ENCODE results near the gene SRD5A1.
A peak's percentile ranks its signal among the peaks of the same experiment; 100 is the strongest.

The SRD5A1 gene

GRCh38 chr5:6607559-6607936 lies 25.7 kb upstream of the SRD5A1 start:
- Histone ChIP-seq H3K27ac (replicated peaks; ENCODE audit: low read length) (no peak overlapping the region), H3K14ac (ENCODE audit: low read length) (no peak overlapping the region), H3K4me3 (ENCODE audit: low read length in 2 of 2) (no peak overlapping the region), H3K9me3 (replicated peaks in 1 of 2; ENCODE audit: control insufficient read depth in 2 of 2, insufficient read depth in 1 of 2, low read depth in 1 of 2, low read length in 2 of 2) (no peaks in the 10 kb centered on the region), H2BK12ac (ENCODE audit: low read length) (no peak overlapping the region), H2BK120ac (ENCODE audit: low read depth, low read length) (no peak overlapping the region), H2BK5ac (ENCODE audit: low read length) (no peak overlapping the region), H3K4me2 (ENCODE audit: insufficient read depth, low read length, poor library complexity, severe bottlenecking) (no peak overlapping the region), H3K18ac (ENCODE audit: low read length) (no peak overlapping the region), H2BK15ac (ENCODE audit: low read length) (no peak overlapping the region), H2AFZ (ENCODE audit: low read length) (no peak overlapping the region), H3K79me1 (ENCODE audit: low read depth, low read length) (peaks cover 3% of the 10 kb centered on the region), H3K23ac (ENCODE audit: low read depth, low read length, poor library complexity) (no peak overlapping the region), H4K91ac (ENCODE audit: low read depth, low read length, poor library complexity) (no peak overlapping the region), H4K8ac (ENCODE audit: low read depth, low read length) (no peak overlapping the region), H3K4me1 (ENCODE audit: control insufficient read depth in 2 of 2, insufficient read depth in 1 of 2, low read depth in 1 of 2, low read length in 2 of 2) (no peaks in the 10 kb centered on the region), H3K36me3 (replicated peaks in 1 of 2; ENCODE audit: control insufficient read depth in 2 of 2, insufficient read depth in 2 of 2, low read length in 2 of 2) (peaks cover 49 to 97% of the 10 kb centered on the region in 2 donors), H3K4ac (ENCODE audit: low read length) (no peak overlapping the region), H3K27me3 (ENCODE audit: control insufficient read depth in 3 of 3, insufficient read depth in 3 of 3, low read depth in 1 of 3, low read length in 3 of 3) (no peaks in the 10 kb centered on the region), H3K9ac (ENCODE audit: low read depth, low read length, poor library complexity) (no peak overlapping the region), H2AK5ac (ENCODE audit: low read depth, low read length) (no peak overlapping the region)
- DNase-seq (ENCODE audit: low spot score) = no peak
- no CpG with 5 or more reads among the region's 5 CpGs for WGBS, 2 donors (ENCODE audit: extremely low coverage in 2 of 2, insufficient read length in 2 of 2, insufficient replicate concordance in 1 of 2)

- no CpG with 5 or more reads among the region's 3 CpGs for whole genome bisulfite sequencing, 2 donors (ENCODE audit: extremely low coverage in 2 of 2, insufficient read length in 2 of 2, insufficient replicate concordance in 1 of 2)
- no peak overlapping the region for H3K4me2 ChIP-seq (ENCODE audit: insufficient read depth, low read length, poor library complexity, severe bottlenecking)
These were observed 25.2 kb upstream of the SRD5A1 start for GRCh38 chr5:6608016-6608415.

GRCh38 chr5:6611334-6612256 lies 21.6 kb upstream of the SRD5A1 start:
- Histone ChIP-seq H3K4ac (ENCODE audit: low read length) (no peak overlapping the region), H2BK5ac (ENCODE audit: low read length) (no peak overlapping the region), H3K36me3 (replicated peaks in 1 of 2; ENCODE audit: control insufficient read depth in 2 of 2, insufficient read depth in 2 of 2, low read length in 2 of 2) (peaks cover 49 to 98% of the 10 kb centered on the region in 2 donors), H3K9me3 (replicated peaks in 1 of 2; ENCODE audit: control insufficient read depth in 2 of 2, insufficient read depth in 1 of 2, low read depth in 1 of 2, low read length in 2 of 2) (no peaks in the 10 kb centered on the region), H3K18ac (ENCODE audit: low read length) (no peak overlapping the region), H2AK5ac (ENCODE audit: low read depth, low read length) (no peak overlapping the region), H2AFZ (ENCODE audit: low read length) (no peak overlapping the region), H3K79me1 (ENCODE audit: low read depth, low read length) (peaks cover 5% of the 10 kb centered on the region), H2BK15ac (ENCODE audit: low read length) (no peak overlapping the region), H3K23ac (ENCODE audit: low read depth, low read length, poor library complexity) (no peak overlapping the region), H2BK12ac (ENCODE audit: low read length) (no peak overlapping the region), H3K27ac (replicated peaks; ENCODE audit: low read length) (no peak overlapping the region), H4K91ac (ENCODE audit: low read depth, low read length, poor library complexity) (no peak overlapping the region), H3K9ac (ENCODE audit: low read depth, low read length, poor library complexity) (no peak overlapping the region), H3K27me3 (ENCODE audit: control insufficient read depth in 3 of 3, insufficient read depth in 3 of 3, low read depth in 1 of 3, low read length in 3 of 3) (no peaks in the 10 kb centered on the region), H3K4me1 (ENCODE audit: control insufficient read depth in 2 of 2, insufficient read depth in 1 of 2, low read depth in 1 of 2, low read length in 2 of 2) (no peaks in the 10 kb centered on the region), H2BK120ac (ENCODE audit: low read depth, low read length) (no peak overlapping the region), H4K8ac (ENCODE audit: low read depth, low read length) (no peak overlapping the region), H3K14ac (ENCODE audit: low read length) (no peak overlapping the region), H3K4me2 (ENCODE audit: insufficient read depth, low read length, poor library complexity, severe bottlenecking) (no peak overlapping the region), H3K4me3 (ENCODE audit: low read length in 2 of 2) (no peak overlapping the region)
- DNase-seq (ENCODE audit: low spot score) = no peak
- WGBS, 2 donors (ENCODE audit: extremely low coverage in 2 of 2, insufficient read length in 2 of 2, insufficient replicate concordance in 1 of 2) = no CpG with 5 or more reads among the region's 20 CpGs

More at GRCh38 chr5:6608016-6608415, 25.2 kb upstream of the SRD5A1 start:
- H3K9me3 ChIP-seq (replicated peaks in 1 of 2; ENCODE audit: control insufficient read depth in 2 of 2, insufficient read depth in 1 of 2, low read depth in 1 of 2, low read length in 2 of 2) = no peaks in the 10 kb centered on the region
- peaks cover 3% of the 10 kb centered on the region for H3K79me1 ChIP-seq (ENCODE audit: low read depth, low read length)
- no peak overlapping the region for H2AFZ ChIP-seq (ENCODE audit: low read length)
- H2BK5ac ChIP-seq (ENCODE audit: low read length) = no peak overlapping the region
- no peak overlapping the region for H3K23ac ChIP-seq (ENCODE audit: low read depth, low read length, poor library complexity)
- H4K8ac ChIP-seq (ENCODE audit: low read depth, low read length) = no peak overlapping the region
- H4K91ac ChIP-seq (ENCODE audit: low read depth, low read length, poor library complexity) = no peak overlapping the region
- no peak overlapping the region for H3K18ac ChIP-seq (ENCODE audit: low read length)
- H3K36me3 ChIP-seq (replicated peaks in 1 of 2; ENCODE audit: control insufficient read depth in 2 of 2, insufficient read depth in 2 of 2, low read length in 2 of 2) = peaks cover 48 to 97% of the 10 kb centered on the region in 2 donors
- no peaks in the 10 kb centered on the region for H3K27me3 ChIP-seq (ENCODE audit: control insufficient read depth in 3 of 3, insufficient read depth in 3 of 3, low read depth in 1 of 3, low read length in 3 of 3)
- no peak overlapping the region for H3K9ac ChIP-seq (ENCODE audit: low read depth, low read length, poor library complexity)
- no peak overlapping the region for H2BK15ac ChIP-seq (ENCODE audit: low read length)
- H3K4ac ChIP-seq (ENCODE audit: low read length) = no peak overlapping the region
- H3K4me1 ChIP-seq (ENCODE audit: control insufficient read depth in 2 of 2, insufficient read depth in 1 of 2, low read depth in 1 of 2, low read length in 2 of 2) = no peaks in the 10 kb centered on the region
- no peak overlapping the region for H2BK120ac ChIP-seq (ENCODE audit: low read depth, low read length)
- no peak overlapping the region for H3K27ac ChIP-seq (replicated peaks; ENCODE audit: low read length)
- H3K4me3 ChIP-seq (ENCODE audit: low read length in 2 of 2) = no peak overlapping the region
- no peak overlapping the region for H2BK12ac ChIP-seq (ENCODE audit: low read length)
- no peak for DNase-seq (ENCODE audit: low spot score)
- peak overlapping the region; percentile 47 for H3K14ac ChIP-seq (ENCODE audit: low read length)
- no peak overlapping the region for H2AK5ac ChIP-seq (ENCODE audit: low read depth, low read length)

- no peak overlapping the region for H3K23ac ChIP-seq (ENCODE audit: low read depth, low read length, poor library complexity)
- H3K4ac ChIP-seq (ENCODE audit: low read length) = no peak overlapping the region
- H2BK15ac ChIP-seq (ENCODE audit: low read length) = no peak overlapping the region
- H4K8ac ChIP-seq (ENCODE audit: low read depth, low read length) = no peak overlapping the region
- H3K18ac ChIP-seq (ENCODE audit: low read length) = no peak overlapping the region
- H3K4me1 ChIP-seq (ENCODE audit: control insufficient read depth in 2 of 2, insufficient read depth in 1 of 2, low read depth in 1 of 2, low read length in 2 of 2) = no peaks in the 10 kb centered on the region
- no peak overlapping the region for H3K27ac ChIP-seq (replicated peaks; ENCODE audit: low read length)
- H3K4me2 ChIP-seq (ENCODE audit: insufficient read depth, low read length, poor library complexity, severe bottlenecking) = no peak overlapping the region
- H3K4me3 ChIP-seq (ENCODE audit: low read length in 2 of 2) = no peak overlapping the region
- H2AFZ ChIP-seq (ENCODE audit: low read length) = no peak overlapping the region
- no peak overlapping the region for H2BK12ac ChIP-seq (ENCODE audit: low read length)
- H3K9ac ChIP-seq (ENCODE audit: low read depth, low read length, poor library complexity) = no peak overlapping the region
- DNase-seq (ENCODE audit: low spot score) = no peak
- no peak overlapping the region for H3K14ac ChIP-seq (ENCODE audit: low read length)
- peaks cover 4% of the 10 kb centered on the region for H3K79me1 ChIP-seq (ENCODE audit: low read depth, low read length)
- H4K91ac ChIP-seq (ENCODE audit: low read depth, low read length, poor library complexity) = no peak overlapping the region
- no CpG with 5 or more reads among the region's 8 CpGs for WGBS, 2 donors (ENCODE audit: extremely low coverage in 2 of 2, insufficient read length in 2 of 2, insufficient replicate concordance in 1 of 2)
- H2BK120ac ChIP-seq (ENCODE audit: low read depth, low read length) = no peak overlapping the region
- no peak overlapping the region for H2BK5ac ChIP-seq (ENCODE audit: low read length)
- H2AK5ac ChIP-seq (ENCODE audit: low read depth, low read length) = no peak overlapping the region
- H3K27me3 ChIP-seq (ENCODE audit: control insufficient read depth in 3 of 3, insufficient read depth in 3 of 3, low read depth in 1 of 3, low read length in 3 of 3) = no peaks in the 10 kb centered on the region
- H3K9me3 ChIP-seq (replicated peaks in 1 of 2; ENCODE audit: control insufficient read depth in 2 of 2, insufficient read depth in 1 of 2, low read depth in 1 of 2, low read length in 2 of 2) = no peaks in the 10 kb centered on the region
- H3K36me3 ChIP-seq (replicated peaks in 1 of 2; ENCODE audit: control insufficient read depth in 2 of 2, insufficient read depth in 2 of 2, low read length in 2 of 2) = peaks cover 44 to 98% of the 10 kb centered on the region in 2 donors
These were observed 18.0 kb upstream of the SRD5A1 start for GRCh38 chr5:6615034-6615815.
